ENCODE measurements around the gene GOLGA3. TPM values are rescaled to one million over a fixed set of nuclear protein-coding genes. Genes with fewer than 3 reads are reported as not detected.

Gene GOLGA3
- total RNA-seq, 5 donors from 2014 or later (not counting 1 experiment from before 2014, with no cell fraction given) = 49.1 to 77.9 (median 67.4) TPM

GRCh38 chr12:132774646-132775275 lies 53.9 kb downstream of the GOLGA3 start:
- H3K9me3 Mint-ChIP-seq = no peaks in the 10 kb centered on the region
- peaks cover 28% of the 10 kb centered on the region for H3K36me3 Mint-ChIP-seq
- H3K4me3 ChIP-seq (ENCODE audit: control insufficient read depth in 1 of 2, extremely low read depth in 1 of 2, low read length in 1 of 2) = no peak overlapping the region
- peaks cover 17 to 51% of the 10 kb centered on the region in 2 donors for H3K36me3 ChIP-seq (ENCODE audit: control insufficient read depth in 2 of 2, extremely low read depth in 1 of 2, insufficient read depth in 1 of 2, low read length in 1 of 2)
- no peaks in the 10 kb centered on the region for H3K9me3 ChIP-seq
- DNase-seq (no peak), ATAC-seq (replicated peaks in 1 of 4) (no peak)
- H3K4me1 ChIP-seq (ENCODE audit: control insufficient read depth in 1 of 2, extremely low read depth in 1 of 2, insufficient read depth in 2 of 2, low read length in 2 of 2) = peaks cover 23 to 48% of the 10 kb centered on the region in 2 experiments
- H3K4me1 Mint-ChIP-seq = peaks cover 28 to 51% (median 39%) of the 10 kb centered on the region in 3 donors
- no peaks in the 10 kb centered on the region for H3K27me3 Mint-ChIP-seq
- POLR2A ChIA-PET = interaction anchor here in 1 of 2 donors (0.6 kb wide), 1 partner anchor 109 kb away, joined by 3 read pairs; no protein-coding TSS in a partner anchor
- CTCF ChIA-PET = no interaction called here
- no peak overlapping the region for H3K27ac ChIP-seq (ENCODE audit: low read length)
- H3K4me3 Mint-ChIP-seq = peak overlapping the region in 1 of 3 donors; percentile 61
- peak overlapping the region; percentile 55 to 66 for H3K27ac Mint-ChIP-seq
- WGBS (ENCODE audit: insufficient coverage) = 96% methylated on average over 25 of the region's 30 CpGs
- H3K27me3 ChIP-seq (replicated peaks in 1 of 2; ENCODE audit: control insufficient read depth in 2 of 2, extremely low read depth in 1 of 2, insufficient read depth in 2 of 2, low read length in 1 of 2) = no peaks in the 10 kb centered on the region

DNA sequence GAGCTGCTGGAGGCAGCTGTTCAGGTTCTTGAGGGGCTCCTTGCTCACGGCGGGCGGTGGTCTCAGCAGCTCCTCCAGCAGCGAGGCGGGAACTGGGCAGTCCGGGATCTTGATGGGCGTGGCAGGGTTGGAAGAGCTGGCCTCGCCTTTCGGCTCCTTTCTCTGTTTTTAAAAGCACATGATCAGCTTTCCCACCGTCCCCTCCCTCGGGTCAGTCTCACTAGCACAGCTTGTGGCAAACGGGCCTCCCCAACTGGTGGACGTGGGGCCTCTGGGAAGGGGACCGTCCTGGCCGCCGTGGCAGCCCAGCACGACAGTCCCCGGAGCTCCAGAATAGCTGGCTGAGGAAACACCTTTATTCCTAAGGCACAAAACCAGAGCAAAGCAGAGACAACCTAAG lies 54.5 kb downstream of the GOLGA3 start:
- Mint-ChIP-seq H3K36me3 (peaks cover 24% of the 10 kb centered on the region), H3K27me3 (no peaks in the 10 kb centered on the region), H3K4me3 (peak overlapping the region in 1 of 3 donors; percentile 61), H3K27ac (peak overlapping the region; percentile 61 to 72), H3K4me1 (peaks cover 33 to 57% (median 45%) of the 10 kb centered on the region in 3 donors), H3K9me3 (no peaks in the 10 kb centered on the region)
- peaks cover 27 to 54% of the 10 kb centered on the region in 2 experiments for H3K4me1 ChIP-seq (ENCODE audit: control insufficient read depth in 1 of 2, extremely low read depth in 1 of 2, insufficient read depth in 2 of 2, low read length in 2 of 2)
- no peaks in the 10 kb centered on the region for H3K9me3 ChIP-seq
- no peaks in the 10 kb centered on the region for H3K27me3 ChIP-seq (replicated peaks in 1 of 2; ENCODE audit: control insufficient read depth in 2 of 2, extremely low read depth in 1 of 2, insufficient read depth in 2 of 2, low read length in 1 of 2)
- peaks cover 13 to 51% of the 10 kb centered on the region in 2 donors for H3K36me3 ChIP-seq (ENCODE audit: control insufficient read depth in 2 of 2, extremely low read depth in 1 of 2, insufficient read depth in 1 of 2, low read length in 1 of 2)
- WGBS (ENCODE audit: insufficient coverage) = 97% methylated on average over 10 of the region's 18 CpGs
- H3K4me3 ChIP-seq (ENCODE audit: control insufficient read depth in 1 of 2, extremely low read depth in 1 of 2, low read length in 1 of 2) = no peak overlapping the region
- DNase-seq (no peak), ATAC-seq (replicated peaks in 1 of 4) (no peak)
- H3K27ac ChIP-seq (ENCODE audit: low read length) = no peak overlapping the region
- CTCF ChIA-PET = no interaction called here
- POLR2A ChIA-PET = interaction anchor here (0.6 kb wide), 2 partner anchors 110 to 128 kb away, joined by 3 to 5 read pairs; no protein-coding TSS in a partner anchor

DNA sequence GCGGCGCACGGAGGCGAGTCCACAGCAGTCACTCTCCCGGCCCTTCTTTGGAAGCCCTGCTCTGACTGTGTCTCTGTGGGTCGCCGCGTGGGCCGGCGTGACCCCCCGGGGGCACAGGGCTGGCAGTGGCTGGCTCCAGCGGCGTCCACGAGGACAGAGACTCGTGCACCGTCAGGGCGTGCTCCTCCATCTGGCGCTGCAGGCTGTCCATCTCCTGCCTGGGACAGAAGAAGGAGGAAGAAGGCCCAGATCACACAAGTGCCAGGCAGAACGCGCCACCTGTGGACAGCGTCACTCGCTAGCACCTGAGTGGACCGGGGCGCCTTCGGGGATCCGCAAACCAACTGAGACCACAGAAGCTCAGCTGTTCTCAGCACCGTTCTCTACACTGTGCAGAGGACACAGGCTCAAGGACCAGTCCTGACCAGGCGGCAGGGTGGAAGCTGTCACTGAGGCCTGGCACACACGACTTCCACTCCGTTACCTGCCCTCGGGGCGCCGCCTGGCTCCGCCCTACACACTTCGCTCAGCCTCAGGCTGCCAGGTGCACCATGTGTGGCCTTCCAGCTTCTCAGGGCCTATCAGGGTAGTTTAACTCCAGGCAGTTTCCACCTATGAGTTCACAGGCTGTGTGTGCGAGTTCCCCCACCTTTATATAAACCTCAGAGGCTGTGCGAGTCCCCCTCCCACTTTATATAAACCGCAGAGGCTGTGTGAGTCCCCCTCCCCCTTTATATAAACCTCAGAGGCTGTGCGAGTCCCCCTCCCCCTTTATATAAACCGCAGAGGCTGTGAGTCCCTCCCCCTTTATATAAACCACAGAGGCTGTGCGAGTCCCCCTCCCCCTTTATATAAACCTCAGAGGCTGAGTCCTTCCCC lies 55.4 kb downstream of the GOLGA3 start:
- DNase-seq = peak in 13 of 35 experiments; percentile 8 to 45 (median 21)
- 82% methylated on average over 41 of the region's 41 CpGs for WGBS (ENCODE audit: insufficient coverage)

DNA sequence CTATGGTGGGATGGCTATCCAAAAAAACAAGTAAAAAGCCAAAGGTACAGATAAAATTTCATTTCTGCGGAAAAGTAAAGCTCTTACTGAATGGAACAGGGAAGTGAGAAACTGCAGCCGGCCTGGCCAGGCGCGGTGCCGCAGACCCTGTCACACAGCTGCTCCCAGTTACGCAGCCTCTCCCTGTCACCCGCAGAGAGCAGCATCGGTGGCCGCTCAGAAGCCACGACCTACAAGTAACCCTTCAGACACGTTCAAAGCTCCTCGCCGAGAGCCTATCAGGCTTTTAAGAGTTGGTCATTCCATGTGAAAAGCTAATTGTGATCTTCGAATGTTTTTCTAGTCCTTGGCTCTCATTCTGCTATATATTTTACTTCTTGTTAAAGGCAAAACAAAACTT lies 56.1 kb downstream of the GOLGA3 start:
- no peaks in the 10 kb centered on the region for H3K27me3 ChIP-seq (replicated peaks in 1 of 2; ENCODE audit: control insufficient read depth in 2 of 2, extremely low read depth in 1 of 2, insufficient read depth in 2 of 2, low read length in 1 of 2)
- ATAC-seq (replicated peaks in 1 of 4) (no peak), DNase-seq (peak in 1 of 35 experiments; percentile 26)
- ChIA-PET POLR2A (interaction anchor here in 1 of 2 donors (0.7 kb wide), 1 partner anchor 221 kb away, joined by 6 read pairs; no protein-coding TSS in a partner anchor), CTCF (interaction anchor here (0.6 to 0.7 kb wide), 3 partner anchors 17 to 741 kb away, joined by 3 to 5 read pairs (median 4); no protein-coding TSS in a partner anchor)
- no peaks in the 10 kb centered on the region for H3K9me3 ChIP-seq
- peaks cover 13 to 44% of the 10 kb centered on the region in 2 donors for H3K36me3 ChIP-seq (ENCODE audit: control insufficient read depth in 2 of 2, extremely low read depth in 1 of 2, insufficient read depth in 1 of 2, low read length in 1 of 2)
- no peak overlapping the region for H3K27ac ChIP-seq (ENCODE audit: low read length)
- 93% methylated on average over 10 of the region's 14 CpGs for WGBS (ENCODE audit: insufficient coverage)
- peaks cover 24% of the 10 kb centered on the region for H3K36me3 Mint-ChIP-seq
- H3K27ac Mint-ChIP-seq = no peak overlapping the region
- H3K27me3 Mint-ChIP-seq = no peaks in the 10 kb centered on the region
- H3K4me3 ChIP-seq (ENCODE audit: control insufficient read depth in 1 of 2, extremely low read depth in 1 of 2, low read length in 1 of 2) = peak overlapping the region in 1 of 2 donors; percentile 29
- peaks cover 42 to 73% (median 58%) of the 10 kb centered on the region in 3 donors for H3K4me1 Mint-ChIP-seq
- H3K4me1 ChIP-seq (ENCODE audit: control insufficient read depth in 1 of 2, extremely low read depth in 1 of 2, insufficient read depth in 2 of 2, low read length in 2 of 2) = peaks cover 37 to 67% of the 10 kb centered on the region in 2 experiments
- no peaks in the 10 kb centered on the region for H3K9me3 Mint-ChIP-seq
- H3K4me3 Mint-ChIP-seq = peak overlapping the region in 1 of 3 donors; percentile 61

More for the DNA sequence above, 55.4 kb downstream of the GOLGA3 start:
- Histone ChIP-seq H3K36me3 (ENCODE audit: control insufficient read depth in 2 of 2, extremely low read depth in 1 of 2, insufficient read depth in 1 of 2, low read length in 1 of 2) (peaks cover 13 to 47% of the 10 kb centered on the region in 2 donors), H3K27ac (ENCODE audit: low read length) (peak overlapping the region; percentile 16), H3K4me3 (ENCODE audit: control insufficient read depth in 1 of 2, extremely low read depth in 1 of 2, low read length in 1 of 2) (peak overlapping the region in 1 of 2 donors; percentile 5), H3K9me3 (no peaks in the 10 kb centered on the region), H3K4me1 (ENCODE audit: control insufficient read depth in 1 of 2, extremely low read depth in 1 of 2, insufficient read depth in 2 of 2, low read length in 2 of 2) (peaks cover 33 to 61% of the 10 kb centered on the region in 2 experiments), H3K27me3 (replicated peaks in 1 of 2; ENCODE audit: control insufficient read depth in 2 of 2, extremely low read depth in 1 of 2, insufficient read depth in 2 of 2, low read length in 1 of 2) (no peaks in the 10 kb centered on the region)
- ATAC-seq (replicated peaks in 1 of 4) = peak in 3 of 4 experiments; percentile 20 to 68 (median 33)
- H3K27ac Mint-ChIP-seq = peak overlapping the region; percentile 65 to 72
- no peaks in the 10 kb centered on the region for H3K27me3 Mint-ChIP-seq
- ChIA-PET POLR2A (interaction anchor here (0.6 to 0.7 kb wide), 2 partner anchors 129 to 221 kb away, joined by 5 to 6 read pairs; no protein-coding TSS in a partner anchor), CTCF (interaction anchor here in 1 of 2 donors (0.7 kb wide), 1 partner anchor 742 kb away, joined by 4 read pairs; no protein-coding TSS in a partner anchor)
- H3K4me3 Mint-ChIP-seq = peak overlapping the region in 1 of 3 donors; percentile 61
- H3K36me3 Mint-ChIP-seq = peaks cover 24% of the 10 kb centered on the region
- peaks cover 40 to 66% (median 52%) of the 10 kb centered on the region in 3 donors for H3K4me1 Mint-ChIP-seq
- no peaks in the 10 kb centered on the region for H3K9me3 Mint-ChIP-seq

DNA sequence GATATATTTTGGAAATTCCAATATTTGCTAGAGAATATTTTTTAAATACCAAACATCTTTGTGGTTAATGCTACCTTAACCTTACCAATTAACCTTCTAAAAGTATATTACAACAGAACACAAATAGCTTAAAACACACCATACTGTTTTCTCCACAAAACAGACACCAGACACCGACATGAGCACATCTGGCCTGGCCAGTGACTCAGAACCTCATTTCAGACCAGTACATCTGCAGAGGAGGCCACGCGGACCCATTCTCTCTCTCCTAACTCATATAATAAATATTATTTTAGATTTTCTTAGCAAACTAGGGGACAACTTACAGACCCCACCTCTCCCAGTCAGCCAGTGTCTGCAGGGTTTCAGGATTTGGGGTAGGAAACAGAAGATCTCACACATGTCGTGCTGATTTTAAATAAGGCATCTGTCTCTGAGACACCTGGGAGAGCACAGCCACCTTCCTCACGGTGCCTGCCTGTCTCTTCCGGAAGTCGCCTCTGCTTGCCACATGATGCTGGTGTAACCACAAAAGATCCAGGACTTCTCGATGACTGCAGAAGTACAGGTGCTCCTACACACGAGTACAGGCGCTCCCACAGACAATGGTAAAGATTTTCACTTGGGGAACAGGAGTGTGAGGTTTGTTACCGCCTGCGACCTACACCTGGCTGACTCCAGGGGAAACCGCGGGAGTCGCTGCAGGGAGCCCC lies 57.4 kb downstream of the GOLGA3 start:
- peaks cover 44 to 72% (median 59%) of the 10 kb centered on the region in 3 donors for H3K4me1 Mint-ChIP-seq
- Histone ChIP-seq H3K9me3 (no peaks in the 10 kb centered on the region), H3K27ac (ENCODE audit: low read length) (peak overlapping the region; percentile 47)

More for the DNA sequence above, 57.4 kb downstream of the GOLGA3 start:
- H3K4me3 Mint-ChIP-seq = peak overlapping the region in 2 of 3 donors; percentile 10 to 61
- WGBS (ENCODE audit: insufficient coverage) = 14% methylated on average over 11 of the region's 15 CpGs
- H3K27me3 ChIP-seq (replicated peaks in 1 of 2; ENCODE audit: control insufficient read depth in 2 of 2, extremely low read depth in 1 of 2, insufficient read depth in 2 of 2, low read length in 1 of 2) = no peaks in the 10 kb centered on the region
- CTCF ChIA-PET = no interaction called here
- POLR2A ChIA-PET = interaction anchor here in 1 of 2 donors (0.5 kb wide), 1 partner anchor 22 kb away, joined by 5 read pairs; no protein-coding TSS in a partner anchor
- H3K4me3 ChIP-seq (ENCODE audit: control insufficient read depth in 1 of 2, extremely low read depth in 1 of 2, low read length in 1 of 2) = peak overlapping the region in 1 of 2 donors; percentile 27
- H3K4me1 ChIP-seq (ENCODE audit: control insufficient read depth in 1 of 2, extremely low read depth in 1 of 2, insufficient read depth in 2 of 2, low read length in 2 of 2) = peaks cover 41 to 71% of the 10 kb centered on the region in 2 experiments
- peak; percentile 82 to 91 (median 86) for ATAC-seq (replicated peaks in 1 of 4)
- H3K36me3 ChIP-seq (ENCODE audit: control insufficient read depth in 2 of 2, extremely low read depth in 1 of 2, insufficient read depth in 1 of 2, low read length in 1 of 2) = peaks cover 4 to 32% of the 10 kb centered on the region in 2 donors
- H3K36me3 Mint-ChIP-seq = peaks cover 21% of the 10 kb centered on the region
- peak overlapping the region; percentile 82 to 85 for H3K27ac Mint-ChIP-seq
- H3K9me3 Mint-ChIP-seq = no peaks in the 10 kb centered on the region
- DNase-seq = peak; percentile 16 to 77 (median 52)
- H3K27me3 Mint-ChIP-seq = no peaks in the 10 kb centered on the region

Measured in T-cell (primary cell).